DND-41 (cell line): ENCODE data around the gene CTXN1.
A peak's percentile ranks its signal among the peaks of the same experiment; 100 is the strongest.

Experiments used
- ATAC-seq: fragments of 200-7000 bp; cut with Tn5 transposase; 3 replicates; pipeline ENCODE4 v1.9.1; 2021; ENCODE audit warnings: low read depth; ENCODE audit not compliant: insufficient read depth
- DNase-seq: peaks from one replicate; pipeline ENCODE4 v3.0.0-alpha.2; 2020
- H2AFZ ChIP-seq: 2 replicates; pipeline ENCODE4 v1.6.0; 2012; ENCODE audit warnings: low read depth, low read length
- H3K27ac ChIP-seq: 2 replicates; pipeline ENCODE4 v1.5.1; 2012; ENCODE audit warnings: low read length, inconsistent platforms
- H3K27me3 ChIP-seq: fragments of 200-600 bp; sonication (generic); 2 replicates; pipeline ENCODE4 v1.6.0; 2012; ENCODE audit warnings: low read length, mild to moderate bottlenecking, inconsistent platforms; ENCODE audit not compliant: insufficient read depth, poor library complexity
- H3K36me3 ChIP-seq: 2 replicates; pipeline ENCODE4 v1.5.1; 2012; ENCODE audit warnings: low read length, inconsistent platforms; ENCODE audit not compliant: insufficient read depth
- H3K4me1 ChIP-seq: 2 replicates; pipeline ENCODE4 v1.5.1; 2012; ENCODE audit warnings: mild to moderate bottlenecking, low read length; ENCODE audit not compliant: insufficient read depth
- H3K4me2 ChIP-seq: 2 replicates; pipeline ENCODE4 v1.6.0; 2012; ENCODE audit warnings: mild to moderate bottlenecking, moderate library complexity, low read length, inconsistent platforms; ENCODE audit not compliant: insufficient read depth
- H3K4me3 ChIP-seq, 2 experiments: fragments of 200-600 bp in 1 of 2; shearing (Covaris generic) in 1 of 2; 2 replicates each; pipeline ENCODE4 v1.5.1; 2012 to 2016; ENCODE audit warnings: inconsistent platforms in 2 of 2, low read length in 2 of 2, mild to moderate bottlenecking in 2 of 2, low read depth in 1 of 2, moderate library complexity in 1 of 2
- H3K79me2 ChIP-seq: 2 replicates; pipeline ENCODE4 v1.6.0; 2012; ENCODE audit warnings: low read length, inconsistent platforms; ENCODE audit not compliant: insufficient read depth
- H3K9ac ChIP-seq: 2 replicates; pipeline ENCODE4 v1.6.0; 2012; ENCODE audit warnings: low read depth, mild to moderate bottlenecking, inconsistent platforms, low read length, moderate library complexity
- H3K9me3 ChIP-seq: 2 replicates; pipeline ENCODE4 v1.5.1; 2012; ENCODE audit warnings: low read length, moderate library complexity, mild to moderate bottlenecking, inconsistent platforms; ENCODE audit not compliant: insufficient read depth, severe bottlenecking
- H4K20me1 ChIP-seq: 2 replicates; pipeline ENCODE4 v1.6.0; 2012; ENCODE audit warnings: low read length; ENCODE audit not compliant: insufficient read depth
- CTCF ChIP-seq: IDR thresholded peaks from 2 replicates; pipeline ENCODE4 v1.5.1; 2012; ENCODE audit warnings: borderline replicate concordance, low read length, moderate library complexity, mild to moderate bottlenecking; ENCODE audit not compliant: poor library complexity, severe bottlenecking; ENCODE audit errors: extremely low read depth
- EZH2 ChIP-seq: IDR thresholded peaks from 3 replicates; pipeline ENCODE4 v1.6.1; 2012; ENCODE audit warnings: borderline replicate concordance, low read depth, mild to moderate bottlenecking, moderate library complexity, low read length, inconsistent platforms; ENCODE audit not compliant: severe bottlenecking

CTXN1 gene

GRCh38 chr19:7944177-7944761, 18.3 kb upstream of the CTXN1 start:
- Histone ChIP-seq H3K27ac (peak overlapping the region; percentile 82), H3K4me2 (peak overlapping the region; percentile 92), H3K79me2 (peaks cover 49% of the 10 kb centered on the region), H3K36me3 (peaks cover 26% of the 10 kb centered on the region), H3K9ac (peak overlapping the region; percentile 67), H2AFZ (peak overlapping the region; percentile 91), H3K27me3 (no peaks in the 10 kb centered on the region), H3K9me3 (no peaks in the 10 kb centered on the region), H3K4me3 (peak overlapping the region; percentile 41 to 94; a peak in 3 of 4 replicates), H4K20me1 (peaks cover 21% of the 10 kb centered on the region), H3K4me1 (peaks cover 44% of the 10 kb centered on the region)
- ATAC-seq (peak; percentile 41), DNase-seq (peak; percentile 91)
- no peak for TF ChIP-seq EZH2
- peak; percentile 89 for TF ChIP-seq CTCF

- Histone ChIP-seq H3K27ac (peak within 1 kb of the TSS; percentile 92), H3K36me3 (peaks cover 32% of the 10 kb centered on the region)
- TF ChIP-seq CTCF (no peak), EZH2 (no peak)
These were observed 17.7 kb upstream of the CTXN1 start, which contains the start of gene TIMM44 for GRCh38 chr19:7943444-7944176. TSS of gene TIMM44 (minus strand) at chr19:7943666. CDS start at chr19:7943651, 15 bp downstream.

GRCh38 chr19:7942981-7943443, 17.1 kb upstream of the CTXN1 start:
- ATAC-seq (peak; percentile 15; the same call in 1 of the 3 replicates), DNase-seq (no peak)
- TF ChIP-seq EZH2 (no peak), CTCF (no peak)
- peaks cover 37% of the 10 kb centered on the region for H3K36me3 ChIP-seq
- peaks cover 59% of the 10 kb centered on the region for H3K79me2 ChIP-seq
- H3K27ac ChIP-seq: peak overlapping the region; percentile 92
- no peaks in the 10 kb centered on the region for H3K27me3 ChIP-seq
- H3K4me1 ChIP-seq: peaks cover 44% of the 10 kb centered on the region
- H3K4me3 ChIP-seq: peak overlapping the region; percentile 94 to 97
- H4K20me1 ChIP-seq: peaks cover 24% of the 10 kb centered on the region
- peak overlapping the region; percentile 92 for H3K4me2 ChIP-seq
- no peaks in the 10 kb centered on the region for H3K9me3 ChIP-seq
- H2AFZ ChIP-seq: peak overlapping the region; percentile 88
- H3K9ac ChIP-seq: peak overlapping the region; percentile 96

More at GRCh38 chr19:7943444-7944176, 17.7 kb upstream of the CTXN1 start, which contains the start of gene TIMM44:
- H3K27me3 ChIP-seq: no peaks in the 10 kb centered on the region
- peaks cover 54% of the 10 kb centered on the region for H3K79me2 ChIP-seq
- DNase-seq (peak; percentile 100), ATAC-seq (peak; percentile 97)
- peak within 1 kb of the TSS; percentile 92 for H3K4me2 ChIP-seq
- no peaks in the 10 kb centered on the region for H3K9me3 ChIP-seq
- peak within 1 kb of the TSS; percentile 96 for H3K9ac ChIP-seq
- peaks cover 24% of the 10 kb centered on the region for H4K20me1 ChIP-seq
- H2AFZ ChIP-seq: peak within 1 kb of the TSS; percentile 91
- H3K4me1 ChIP-seq: peaks cover 44% of the 10 kb centered on the region
- H3K4me3 ChIP-seq: peak within 1 kb of the TSS; percentile 94 to 97
